NCI-H774 (cell line): ENCODE results near the gene CCNG2.

Experiments used
- DNase-seq: peaks from one replicate; lab custom pipeline; 2025; lab: John Stamatoyannopoulos, UW

Gene CCNG2

GRCh38 chr4:77203380-77204197 is 46.6 kb downstream of the CCNG2 start:
- DNase-seq: peak; percentile 35

DNA sequence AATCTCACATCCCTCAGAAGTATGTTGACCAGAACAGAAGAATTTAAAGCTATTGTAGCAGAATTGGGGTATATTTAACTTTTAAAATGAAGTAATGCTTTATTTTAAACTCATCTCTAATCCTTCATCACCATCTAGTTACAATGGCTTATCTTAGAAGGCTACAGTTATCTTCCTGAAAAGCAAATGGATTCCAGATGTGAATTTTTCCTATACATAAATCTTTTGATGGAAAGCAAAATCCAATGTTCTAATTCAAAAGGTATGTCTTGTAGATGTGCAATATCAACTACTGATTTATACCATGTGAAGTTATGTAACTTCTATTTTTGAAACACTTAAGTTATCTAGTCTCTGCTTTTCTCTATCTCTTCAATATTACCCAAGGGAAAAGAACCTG is 47.6 kb downstream of the CCNG2 start:
- no peak for DNase-seq

GRCh38 chr4:77209012-77209411 is 52.0 kb downstream of the CCNG2 start:
- no peak for DNase-seq

DNA sequence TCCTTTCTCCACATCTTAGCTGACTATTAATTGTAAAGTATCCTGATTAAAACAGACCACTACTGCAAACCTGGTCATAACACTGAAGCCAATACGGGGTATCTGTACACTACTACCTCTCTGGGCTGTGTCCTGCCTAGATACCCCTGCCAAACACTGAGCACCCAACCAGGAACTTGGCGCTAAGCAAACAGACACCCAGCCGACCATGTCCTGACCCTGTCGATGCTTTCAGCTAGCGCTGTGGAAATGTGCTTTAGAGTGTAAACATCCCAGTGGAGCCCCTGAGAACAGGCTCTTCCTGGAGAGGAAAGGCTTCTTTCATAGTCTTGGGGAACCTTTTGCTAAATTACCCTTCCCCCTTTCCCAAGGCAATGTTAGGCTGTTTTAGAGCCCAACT is 52.9 kb downstream of the CCNG2 start:
- no peak for DNase-seq

DNA sequence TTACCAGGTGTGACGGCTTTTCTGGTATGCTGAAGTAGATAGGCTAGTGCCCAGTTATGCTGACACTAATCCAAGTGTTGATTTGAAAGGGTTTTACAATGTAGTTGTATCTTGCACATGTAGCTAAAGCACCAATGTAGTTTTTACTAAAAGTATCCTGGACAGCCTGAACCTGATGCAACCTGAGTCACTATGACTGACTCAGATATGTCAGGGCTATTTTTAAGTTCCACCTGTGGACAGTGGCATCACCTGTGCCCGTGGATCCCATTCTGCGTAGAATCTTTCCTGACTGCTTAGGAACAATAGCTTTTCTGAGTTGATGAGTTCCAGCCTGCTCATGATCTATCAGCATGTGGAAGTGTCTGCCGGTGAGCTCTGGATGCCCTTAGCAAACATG is 58.1 kb downstream of the CCNG2 start:
- no peak for DNase-seq

DNA sequence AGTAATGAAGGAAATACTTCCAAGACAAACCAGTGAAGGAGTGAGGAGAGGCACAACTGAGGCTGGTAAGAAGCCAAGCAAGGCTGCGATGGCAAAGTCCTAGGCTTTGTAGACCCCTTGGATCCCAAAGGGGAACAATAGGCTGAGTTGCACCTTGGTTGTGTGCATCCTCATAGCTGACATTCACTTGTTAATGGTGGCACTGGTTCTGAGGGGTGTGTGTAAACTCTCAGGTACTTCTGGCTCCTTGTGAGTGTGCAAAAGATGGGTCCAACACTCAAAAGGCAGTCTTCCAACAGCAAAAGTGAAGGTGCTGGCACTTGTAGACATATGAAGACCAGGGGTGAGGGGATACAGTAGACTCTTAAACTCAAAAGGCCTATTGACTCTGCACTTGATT is 60.5 kb downstream of the CCNG2 start:
- no peak for DNase-seq

DNA sequence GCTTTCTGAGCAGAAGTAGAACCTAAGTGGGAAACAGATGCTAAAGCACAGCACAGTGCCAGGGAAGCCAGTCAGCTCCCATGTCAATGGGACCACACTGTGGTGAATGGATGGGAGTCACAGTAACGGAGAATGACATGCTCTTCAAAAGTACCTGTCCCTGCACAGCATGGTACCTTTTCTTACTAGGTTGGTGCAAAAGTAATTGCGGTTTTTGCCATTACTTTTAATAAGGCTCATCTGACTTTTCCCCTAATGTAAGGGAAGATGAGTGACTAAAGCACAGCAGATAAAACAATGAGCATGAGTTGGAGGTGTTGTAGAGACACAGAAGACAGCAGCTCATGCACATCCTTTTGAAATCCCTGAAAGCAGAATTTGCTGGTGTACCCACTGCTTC is 62.3 kb downstream of the CCNG2 start:
- DNase-seq: no peak
